GM21619 (cell line): ENCODE data around the gene LPCAT1.

Source experiments
- ATAC-seq: cut with Tn5 transposase; IDR thresholded peaks from one replicate; pipeline ENCODE4 v1.9.1; 2021; ENCODE audit not compliant: unreplicated experiment

Gene LPCAT1

DNA sequence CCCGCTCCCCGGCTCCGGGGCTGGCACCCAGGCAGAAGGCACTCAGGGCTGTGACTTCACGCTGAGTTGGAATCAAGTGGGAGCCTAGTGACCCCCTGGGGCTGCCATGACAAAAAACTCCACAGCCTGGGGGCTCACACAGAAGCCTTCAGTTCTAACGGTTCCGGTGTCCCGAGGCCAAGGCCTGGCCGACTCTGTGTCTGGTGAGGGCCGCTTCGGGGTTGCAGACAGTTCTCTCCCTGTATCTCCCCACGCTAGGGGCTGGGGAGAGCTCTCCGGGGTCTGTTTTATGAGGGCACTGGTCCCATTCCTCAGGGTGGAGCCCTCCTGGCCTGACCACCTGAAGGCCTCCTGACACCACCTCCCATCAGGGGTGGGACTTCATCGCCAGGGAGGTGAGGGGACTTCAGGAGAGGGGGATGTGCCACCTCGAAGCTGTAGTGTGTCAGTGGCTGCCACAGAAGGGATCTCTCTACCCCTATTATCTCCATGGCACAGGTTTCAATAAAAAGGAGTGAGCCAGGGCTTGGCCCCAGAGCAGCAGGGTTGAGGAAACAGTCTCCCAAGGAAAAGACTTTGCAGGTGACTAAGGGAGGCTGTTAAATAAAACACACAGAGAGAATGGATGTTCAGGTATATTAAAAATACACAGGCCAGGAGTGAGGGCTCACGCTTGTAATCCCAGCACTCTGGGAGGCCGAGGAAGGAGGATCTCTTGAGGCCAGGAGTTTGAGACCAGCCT lies 77.0 kb downstream of the LPCAT1 start:
- ATAC-seq = no peak

DNA sequence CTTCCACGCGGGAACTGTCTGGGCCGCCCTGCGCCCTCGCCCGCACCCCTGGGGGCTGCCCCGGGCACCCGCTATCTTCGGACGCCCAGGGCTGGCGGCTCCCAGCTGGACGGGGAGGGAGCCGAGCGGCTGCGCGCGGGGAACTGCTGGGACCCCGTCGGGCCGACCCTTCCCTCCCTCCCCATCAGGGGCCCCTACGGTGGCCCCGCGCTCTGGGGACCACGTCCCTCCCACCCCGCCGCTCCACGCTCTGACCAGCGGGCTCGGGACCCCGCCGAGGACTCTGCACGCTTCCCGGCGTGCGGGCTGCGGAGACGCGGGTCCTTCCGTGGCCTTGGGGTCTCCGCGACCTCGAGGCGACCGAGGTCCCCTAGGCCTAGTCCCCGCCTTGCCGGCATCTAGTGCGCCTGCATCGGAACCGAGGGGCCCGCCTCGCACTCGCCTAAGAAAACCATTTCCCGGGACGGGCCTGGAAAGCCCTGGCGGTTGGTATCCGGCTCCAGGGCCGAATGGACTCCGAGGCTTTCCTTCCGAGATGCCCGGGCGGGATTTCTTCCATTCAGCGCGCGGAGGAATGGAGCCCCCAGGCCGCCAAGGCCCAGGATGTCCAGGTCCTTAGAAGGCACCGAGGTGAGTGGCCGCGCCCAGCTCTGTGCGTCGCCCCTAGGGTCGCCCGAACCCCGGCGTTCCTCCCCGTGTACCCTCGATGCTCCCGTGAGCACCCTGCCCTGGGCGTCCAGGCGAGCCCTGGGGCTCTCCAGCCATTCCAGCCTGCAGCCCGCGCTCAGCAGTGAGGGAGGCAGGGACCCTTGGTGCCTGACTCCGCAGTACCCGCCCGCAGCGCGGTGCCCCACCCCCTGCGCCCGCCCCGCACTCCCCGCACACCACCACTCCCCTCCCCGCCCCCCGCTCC lies 77.8 kb downstream of the LPCAT1 start:
- no peak for ATAC-seq

DNA sequence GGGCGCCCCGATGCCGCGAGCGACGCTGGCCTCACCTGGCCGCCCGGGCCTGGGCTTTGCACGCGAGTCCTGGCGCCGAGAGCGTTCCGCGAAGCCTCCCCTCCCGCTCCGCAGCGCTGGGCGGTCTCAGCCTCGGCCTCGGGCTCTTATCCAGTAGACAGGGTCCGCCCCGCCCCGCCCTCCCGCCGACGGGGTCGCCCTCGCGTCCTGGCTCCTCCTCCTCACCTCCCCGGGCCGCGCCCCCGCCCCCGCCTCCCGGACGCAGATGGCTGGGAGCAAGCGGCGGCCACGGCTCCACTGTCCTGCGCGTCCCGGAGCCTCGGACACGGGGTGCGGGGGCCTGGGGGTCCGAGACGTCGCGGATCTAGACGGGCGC lies 78.5 kb downstream of the LPCAT1 start, which contains the start of gene SLC6A3:
Gene SLC6A3, minus strand, starts transcription at position 128 of the 376 bp plus-strand sequence. CDS start 2,243 bp downstream, outside the sequence.
- no peak for ATAC-seq

DNA sequence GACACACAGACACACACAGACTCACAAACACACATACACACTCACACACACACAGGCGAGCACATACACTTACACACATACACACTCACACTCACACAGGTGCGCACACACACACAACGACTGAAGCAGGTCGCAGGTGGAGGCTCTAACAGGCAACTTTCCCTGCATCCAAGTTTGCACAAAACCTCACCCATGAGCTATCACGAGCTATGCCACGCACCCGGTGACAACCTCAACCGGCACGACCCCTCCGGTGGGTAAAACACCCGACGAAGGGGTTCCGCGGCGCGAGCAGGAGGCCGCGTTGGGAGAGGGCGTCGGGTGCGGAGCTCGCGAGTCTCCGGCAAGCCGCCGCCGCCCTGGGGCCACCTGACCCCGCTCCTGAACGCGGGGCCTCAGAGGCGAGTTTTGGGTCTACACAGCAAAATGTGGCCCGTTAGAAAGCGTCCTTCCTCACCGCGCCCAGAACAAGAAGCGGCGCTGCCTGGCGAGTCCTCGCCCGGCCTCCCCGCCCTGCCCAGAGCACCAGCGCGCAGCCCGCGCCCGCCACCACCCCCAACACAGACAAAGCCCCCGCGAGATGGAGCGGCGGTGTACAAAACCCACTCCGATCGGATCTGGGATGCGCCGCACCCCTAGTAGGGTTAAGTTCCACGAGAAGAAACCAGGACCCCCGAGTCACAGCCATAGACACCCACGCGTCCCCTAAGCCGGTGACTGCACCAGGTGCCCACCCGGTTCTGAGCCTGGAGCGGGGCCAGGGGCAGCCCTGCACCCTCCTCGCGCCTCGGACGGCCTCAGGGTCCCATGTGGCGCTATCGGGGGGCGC lies 79.2 kb downstream of the LPCAT1 start:
- ATAC-seq = no peak

DNA sequence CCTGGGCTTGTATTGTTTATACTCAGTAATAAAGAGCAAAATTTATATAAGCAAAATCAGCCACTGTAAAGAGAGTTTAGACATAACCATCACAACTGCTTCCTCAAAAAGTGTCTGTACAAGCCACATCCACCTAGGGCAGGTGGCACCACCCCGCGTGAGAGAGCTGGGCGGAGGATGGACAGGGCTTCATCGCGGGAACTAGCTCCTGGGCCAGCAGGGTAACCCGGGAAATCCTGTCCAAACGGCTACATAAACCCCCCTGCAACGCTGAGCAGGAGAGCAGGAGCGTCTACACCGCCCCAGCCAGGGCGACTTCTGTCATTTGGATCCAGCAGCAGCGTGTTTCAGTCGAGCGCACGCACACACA lies 79.8 kb downstream of the LPCAT1 start:
- no peak for ATAC-seq

DNA sequence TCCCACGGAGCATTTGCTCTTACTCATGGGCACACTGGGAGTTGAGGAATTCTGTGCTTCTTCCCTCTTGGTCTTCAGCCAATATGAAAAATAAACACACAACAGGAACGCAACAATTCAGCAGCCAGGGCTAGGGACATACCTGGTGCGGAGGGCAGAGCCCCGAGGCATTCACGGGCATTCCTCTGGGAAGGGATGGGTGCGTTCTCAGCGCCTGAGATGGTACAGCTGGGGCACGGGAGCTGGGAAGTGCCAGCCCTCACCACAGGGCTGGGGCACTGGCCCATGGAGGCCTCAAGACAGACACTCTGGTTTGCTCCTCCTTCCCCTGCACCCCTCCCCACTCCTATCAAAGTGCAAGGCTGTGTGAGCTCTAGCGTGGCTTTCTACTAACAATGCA lies 80.6 kb downstream of the LPCAT1 start:
- no peak for ATAC-seq

DNA sequence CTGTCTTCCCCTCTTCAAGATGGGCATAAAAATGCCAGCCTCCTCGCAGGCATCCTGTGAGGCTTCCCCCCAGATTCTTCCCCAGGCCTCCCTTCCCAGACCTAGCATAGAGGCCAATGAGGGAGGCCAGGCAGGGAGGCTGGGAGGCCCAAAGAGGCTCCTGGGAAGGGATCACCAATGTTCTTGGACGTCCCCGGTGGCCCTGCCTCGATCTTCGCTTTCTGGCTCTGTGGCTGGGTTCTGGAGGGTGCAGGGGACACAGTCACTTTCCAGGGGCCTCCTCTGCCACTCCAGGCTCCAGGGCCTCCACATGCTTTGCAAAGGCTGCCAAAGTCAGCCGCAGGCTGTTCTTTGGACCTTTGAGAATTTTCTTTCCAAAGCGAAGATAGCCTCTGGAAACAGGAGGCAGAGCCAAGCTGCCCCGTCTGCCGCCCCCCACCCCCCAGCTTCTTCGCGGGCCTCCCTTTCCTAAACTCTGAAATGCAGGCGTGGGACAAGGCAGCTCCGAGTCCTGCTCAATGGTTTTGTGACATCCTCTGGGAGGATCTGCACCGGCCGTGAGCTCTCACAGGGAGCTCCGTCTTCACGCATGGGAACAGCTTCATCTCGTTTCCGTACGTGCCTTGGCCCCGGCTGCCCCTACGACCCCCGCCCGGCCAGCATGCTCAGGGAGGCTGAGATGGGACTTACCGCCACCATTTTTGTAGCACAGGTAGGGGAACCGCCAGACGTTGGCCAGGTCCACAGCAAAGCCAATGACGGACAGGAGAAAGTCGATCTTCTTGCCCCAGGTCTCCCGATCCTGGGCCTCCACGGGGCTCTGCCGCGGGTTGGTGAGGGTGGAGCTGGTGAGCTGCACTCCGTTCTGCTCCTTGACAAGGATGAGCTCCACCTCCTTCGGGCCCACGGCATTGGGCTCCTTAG lies 81.3 kb downstream of the LPCAT1 start:
- no peak for ATAC-seq

DNA sequence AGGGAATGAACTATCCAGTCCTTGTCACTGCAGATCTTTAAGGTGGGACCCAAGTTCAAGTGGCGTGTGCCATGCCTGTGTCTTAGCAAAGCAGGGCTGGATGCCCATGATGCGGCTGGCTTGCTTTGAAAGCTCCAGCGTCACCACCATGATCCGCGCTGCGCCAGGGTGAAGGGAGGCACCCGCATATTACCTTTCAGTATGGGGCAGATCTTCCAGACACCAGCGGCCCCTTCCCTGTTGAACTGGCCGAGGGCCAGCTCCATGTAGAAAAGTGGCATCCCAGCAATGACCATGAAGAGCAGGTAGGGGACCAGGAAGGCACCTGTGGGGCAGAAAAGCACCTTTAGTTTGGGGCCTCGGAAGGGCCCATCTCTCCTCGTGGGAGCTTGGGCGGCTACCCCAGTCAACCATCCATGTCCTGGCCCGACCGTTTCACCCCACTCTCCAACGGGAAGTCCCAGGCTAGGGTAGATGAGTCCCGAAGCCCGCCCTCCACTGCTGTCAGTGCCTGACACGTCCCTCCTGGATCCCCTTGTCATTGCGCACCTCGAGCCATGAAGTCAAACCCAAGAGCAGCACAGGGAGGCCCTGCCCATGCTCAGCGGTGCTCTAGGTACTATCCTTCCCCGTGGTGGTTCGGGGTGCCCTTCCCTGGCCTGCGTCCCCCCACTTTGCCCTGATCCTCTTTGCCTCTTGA lies 82.4 kb downstream of the LPCAT1 start:
- no peak for ATAC-seq

DNA sequence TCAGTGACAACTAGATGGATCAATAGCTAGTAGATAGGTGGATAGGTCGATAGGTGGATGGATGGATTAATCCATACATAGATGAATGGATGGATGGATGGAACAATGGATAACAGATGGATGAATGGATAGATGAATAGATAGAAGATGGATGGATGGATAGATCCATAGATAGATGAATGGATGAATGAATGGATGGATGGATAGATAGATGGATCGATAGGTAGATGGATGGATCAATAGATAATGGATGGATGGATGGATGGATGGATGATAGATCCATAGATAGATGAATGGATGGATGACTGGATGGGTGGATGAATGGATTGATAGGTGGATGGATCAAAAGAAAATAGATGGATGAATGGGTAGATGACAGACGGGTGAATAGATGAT lies 83.7 kb downstream of the LPCAT1 start:
- ATAC-seq = no peak

DNA sequence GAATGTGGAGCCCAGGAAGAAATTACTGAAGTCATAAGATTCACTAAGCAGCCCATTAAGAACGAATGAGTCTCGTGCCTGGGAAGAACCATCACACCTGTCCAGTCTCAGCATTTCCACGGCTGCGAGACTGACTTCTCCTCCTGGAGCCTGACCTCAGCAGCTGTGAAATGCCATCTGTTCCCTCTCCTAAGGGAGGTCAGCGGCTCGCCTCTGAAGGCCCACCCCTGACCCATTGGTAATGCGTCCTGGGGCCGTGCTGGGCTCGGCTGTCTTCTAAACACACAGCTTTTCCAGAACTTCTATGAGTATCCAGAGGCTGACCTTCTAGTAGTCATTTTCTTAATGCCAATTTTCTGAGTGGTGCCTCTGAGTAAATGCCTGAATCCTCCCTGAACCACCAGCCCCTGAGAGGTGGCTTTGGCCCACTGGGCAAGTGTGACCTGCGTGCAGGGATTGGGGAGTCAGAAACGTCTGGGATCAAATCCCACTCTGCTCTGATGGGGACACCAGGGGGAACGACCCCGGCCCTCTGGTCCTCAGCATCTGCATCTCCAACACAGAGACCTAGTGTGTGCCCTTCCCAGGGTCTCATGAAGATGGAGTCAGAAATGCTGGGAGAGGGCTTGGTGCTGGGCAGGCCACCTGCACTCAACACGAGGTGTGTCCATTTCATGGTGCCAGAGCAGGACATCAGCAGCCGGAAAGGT lies 84.2 kb downstream of the LPCAT1 start:
- no peak for ATAC-seq

DNA sequence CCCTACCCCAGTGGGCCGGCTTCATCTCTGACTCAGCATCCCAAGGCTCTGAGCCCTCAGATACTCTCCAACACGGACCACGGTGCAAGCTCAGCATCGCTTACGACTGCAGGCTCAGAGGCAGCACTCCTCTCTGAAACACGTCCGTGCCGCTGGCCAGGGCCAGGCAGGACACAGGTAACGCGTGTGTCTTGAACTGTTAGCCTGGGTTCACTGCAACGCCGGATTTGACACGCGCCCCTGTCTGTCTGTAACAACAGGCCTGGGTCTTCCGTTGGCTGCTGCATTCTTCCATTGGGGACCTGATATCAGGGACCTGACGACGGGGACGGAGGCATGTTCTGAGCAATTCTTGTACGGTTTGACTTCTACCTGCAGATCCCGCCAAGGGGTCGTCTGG lies 84.9 kb downstream of the LPCAT1 start:
- no peak for ATAC-seq

DNA sequence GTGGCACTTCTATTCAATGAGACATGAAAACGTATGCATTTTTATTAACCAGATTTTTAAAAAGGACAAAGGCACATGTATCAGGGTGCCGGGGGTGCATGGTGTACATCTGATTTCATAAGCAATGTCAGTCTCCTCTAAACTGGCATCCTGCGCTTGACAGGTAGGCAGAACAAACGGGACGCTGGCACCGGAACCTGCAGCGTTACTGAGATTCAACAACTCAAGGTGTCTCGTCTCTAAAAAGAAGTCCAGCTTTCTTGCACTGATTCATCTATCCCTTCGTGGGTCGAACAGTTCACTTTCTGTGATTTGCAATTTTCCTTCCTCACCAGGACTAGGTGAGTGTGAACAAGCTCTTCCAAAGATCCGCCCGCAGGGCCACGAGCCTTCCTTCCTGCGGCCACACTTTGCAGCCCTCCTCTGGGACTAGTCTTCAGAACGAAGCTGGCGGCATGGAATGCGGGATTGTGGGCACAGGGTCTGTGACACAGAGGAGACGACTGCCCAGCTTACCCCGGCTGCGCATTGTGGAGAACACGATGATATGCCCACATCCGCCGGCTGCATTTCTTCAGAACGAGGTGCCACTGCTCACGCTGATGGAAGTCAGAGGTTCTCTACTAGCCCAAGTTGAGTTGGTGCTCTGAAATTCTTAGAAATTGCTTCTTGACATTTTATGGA lies 85.7 kb downstream of the LPCAT1 start:
- no peak for ATAC-seq

DNA sequence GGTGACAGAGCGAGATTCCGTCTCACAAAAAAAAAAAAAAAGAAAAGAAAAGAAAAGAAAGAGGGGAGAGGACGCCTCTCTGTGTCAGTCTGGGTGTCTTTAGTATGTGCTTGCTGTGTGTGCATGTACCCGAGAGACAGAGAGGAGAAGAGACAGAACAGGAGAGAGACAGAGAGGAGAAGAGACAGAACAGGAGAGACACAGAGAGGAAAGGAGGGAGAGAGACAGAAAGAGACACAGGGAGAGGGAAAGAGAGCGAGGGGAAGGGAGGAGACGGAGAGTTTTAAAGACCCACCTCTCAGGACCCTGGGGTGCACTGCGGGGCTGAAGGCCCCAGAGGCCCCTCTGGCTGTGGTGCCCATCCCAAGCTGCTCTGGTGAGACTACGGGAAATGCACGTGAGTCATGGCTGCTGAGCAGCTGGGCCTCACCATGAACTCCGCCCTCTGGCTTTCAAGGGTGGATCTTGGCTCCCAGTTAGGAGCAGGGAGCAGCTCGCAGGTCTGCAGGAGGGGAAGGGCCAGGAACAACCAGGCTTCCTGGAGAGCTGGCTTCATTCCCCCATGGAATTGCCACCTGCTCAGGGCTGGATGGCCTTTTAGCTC lies 86.4 kb downstream of the LPCAT1 start:
- no peak for ATAC-seq

DNA sequence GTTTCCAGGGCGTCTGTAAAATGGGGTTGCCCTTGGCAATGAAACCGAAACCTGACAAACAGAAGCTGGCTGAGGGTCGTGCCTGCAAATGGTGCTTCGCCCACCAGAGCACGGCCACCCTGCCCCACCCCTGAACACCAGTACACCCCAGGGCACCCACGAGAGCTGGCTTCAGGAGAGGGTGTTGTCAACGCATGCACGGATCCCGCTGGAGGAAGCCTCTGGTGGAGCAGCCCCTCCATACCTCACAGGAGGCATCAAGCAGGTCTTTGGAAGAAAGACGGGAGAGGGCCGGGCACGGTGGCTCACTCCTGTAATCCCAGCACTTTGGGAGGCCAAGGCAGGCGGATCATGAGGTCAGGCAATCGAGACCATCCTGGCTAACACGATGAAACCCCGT lies 87.1 kb downstream of the LPCAT1 start:
- ATAC-seq = no peak

DNA sequence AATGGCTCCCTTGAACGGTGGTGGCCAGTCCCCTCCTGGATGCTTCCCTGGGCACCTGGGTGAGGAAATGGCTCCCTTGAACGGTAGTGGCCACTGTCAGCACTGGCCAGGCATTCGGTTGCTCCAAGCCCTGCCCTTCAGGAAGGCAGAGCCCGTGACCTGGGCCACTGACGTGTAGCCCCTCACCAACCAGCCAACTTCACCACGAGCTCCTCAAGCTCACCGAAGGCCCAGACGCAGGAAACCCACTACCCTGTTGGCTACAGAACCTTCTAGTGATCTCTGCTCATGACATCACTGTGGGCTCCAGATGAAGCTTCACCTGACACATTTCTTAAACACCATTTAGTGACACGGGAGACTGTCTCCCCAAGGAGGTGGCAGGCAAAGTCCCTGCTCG lies 87.7 kb downstream of the LPCAT1 start:
- no peak for ATAC-seq

DNA sequence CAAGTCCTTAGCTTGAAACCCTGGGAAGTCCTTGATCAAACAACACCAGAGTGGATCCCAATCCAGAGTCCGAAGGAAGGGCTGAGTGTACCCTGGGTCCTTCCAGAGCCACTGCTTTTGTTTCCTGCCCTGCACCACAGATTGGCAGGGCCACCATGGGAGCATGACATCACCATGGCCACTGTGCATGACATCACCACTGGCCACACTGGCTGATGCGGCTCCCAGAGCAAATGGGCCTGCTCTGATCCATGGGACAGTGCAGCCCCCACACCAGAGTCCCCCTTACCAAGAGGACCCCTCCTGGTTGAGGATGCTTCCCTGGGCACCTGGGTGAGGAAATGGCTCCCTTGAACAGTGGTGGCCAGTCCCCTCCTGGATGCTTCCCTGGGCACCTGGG lies 88.4 kb downstream of the LPCAT1 start:
- no peak for ATAC-seq

DNA sequence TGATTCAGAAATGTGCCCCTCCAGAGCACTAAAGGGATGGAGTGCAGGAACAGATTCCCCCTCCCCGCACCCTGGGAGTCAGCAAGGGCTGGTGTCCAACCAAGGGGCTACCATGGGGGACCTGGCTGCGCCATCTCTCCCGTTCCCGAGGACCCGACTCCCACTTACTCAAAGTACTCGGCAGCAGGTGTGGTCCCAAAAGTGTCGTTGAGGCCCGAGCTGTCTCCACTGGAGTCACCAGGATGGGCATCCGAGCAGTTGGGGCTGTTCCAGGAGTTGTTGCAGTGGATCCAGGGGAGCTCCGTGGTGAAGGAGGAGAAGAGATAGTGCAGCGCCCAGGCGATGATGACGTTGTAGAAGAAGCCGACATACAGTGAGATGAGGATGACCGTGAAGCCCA lies 91.5 kb downstream of the LPCAT1 start:
- no peak for ATAC-seq

DNA sequence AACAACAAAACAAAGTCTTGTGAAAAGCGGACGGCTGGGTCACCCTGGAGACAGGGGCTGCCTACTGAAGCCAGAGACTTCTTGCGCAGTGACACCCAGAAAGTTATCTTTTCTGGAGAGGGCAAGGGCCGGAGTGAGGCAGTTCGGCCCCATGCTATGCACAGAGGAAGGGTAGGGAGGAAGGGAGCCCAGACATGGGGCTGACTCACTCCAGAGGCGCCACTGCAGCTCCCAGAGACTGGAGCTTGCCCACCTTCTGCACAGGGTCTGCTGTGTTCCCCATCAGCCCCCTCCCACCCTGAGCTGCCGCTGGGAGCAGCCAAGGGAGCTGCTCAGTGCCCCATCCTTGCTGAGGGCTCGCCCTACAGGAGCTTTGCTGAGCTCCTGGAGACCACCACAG lies 91.9 kb downstream of the LPCAT1 start:
- no peak for ATAC-seq
